ENCODE results near the gene PON2.
"Not testable (repeated sequence)": the region's sequence is repeated elsewhere in the genome, so short reads cannot be mapped to it uniquely, and the experiment has no call there.

Gene PON2

DNA sequence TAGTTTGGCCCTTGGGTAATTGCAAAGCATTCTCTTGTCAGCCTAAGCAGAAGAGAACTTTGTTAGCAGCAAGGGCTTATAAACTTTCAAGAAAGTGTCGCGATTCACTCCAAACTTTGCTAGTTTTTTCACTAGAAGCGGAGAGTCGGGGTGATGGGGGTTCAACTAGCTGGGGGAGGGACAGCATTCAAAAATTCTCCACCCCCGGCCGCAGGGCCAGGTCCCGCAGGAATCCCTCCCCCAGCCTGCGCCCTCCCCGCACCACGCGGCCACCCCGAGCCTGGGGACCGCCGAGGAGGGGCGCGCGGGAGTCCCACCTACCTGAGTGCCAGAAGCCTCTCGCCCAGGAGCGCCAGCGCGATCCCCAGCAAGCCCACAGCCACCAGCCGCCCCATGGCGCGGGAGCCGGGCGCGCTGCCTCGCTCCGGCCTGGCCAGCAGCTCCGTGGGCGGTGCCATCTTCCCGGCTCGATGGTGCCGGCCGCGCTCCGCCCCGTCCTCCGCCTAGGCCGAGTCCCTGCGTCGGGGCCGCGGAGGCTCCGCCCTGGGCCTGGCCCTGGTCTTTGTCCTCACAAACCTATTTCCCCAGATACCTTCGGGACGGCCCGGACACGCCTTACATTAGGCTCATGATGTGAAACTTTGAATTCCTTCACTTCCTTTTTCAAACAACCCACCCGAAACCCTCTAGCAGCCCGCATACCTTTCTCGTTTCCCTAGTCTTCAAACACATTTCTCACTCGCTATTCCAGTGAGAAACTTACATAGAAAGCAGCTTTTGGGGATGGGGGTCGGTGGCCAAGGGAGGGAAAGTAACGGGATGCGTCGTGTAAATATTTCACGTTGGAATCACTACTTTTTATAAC is at the start of gene PON2:
Gene PON2, minus strand, starts transcription at position 472 of the 865 bp plus-strand sequence. Its CDS starts 77 bp downstream, at position 395.
- peak; percentile 93 for DNase-seq (ENCODE audit: low spot score)

DNA sequence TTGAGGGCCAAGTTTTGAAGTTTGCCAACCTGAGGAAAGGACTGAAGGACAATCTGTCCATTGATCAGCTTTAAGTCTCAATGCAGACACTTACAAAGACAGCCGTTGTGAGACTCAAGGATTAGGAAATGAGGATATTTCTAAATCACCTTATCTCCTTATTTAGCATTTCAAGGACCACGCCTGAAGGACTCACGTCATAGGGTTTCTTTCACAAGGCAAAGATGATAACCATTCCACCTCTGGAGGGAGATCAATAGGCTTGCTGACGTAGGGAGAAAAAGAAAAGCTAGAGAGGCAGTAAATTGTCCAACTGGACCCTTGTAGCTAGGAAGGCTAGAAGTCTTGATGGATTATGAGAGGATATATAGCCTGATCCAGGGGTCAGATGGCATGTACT is 47.6 kb upstream of the PON2 start:
- no peak for DNase-seq (ENCODE audit: low spot score)

DNA sequence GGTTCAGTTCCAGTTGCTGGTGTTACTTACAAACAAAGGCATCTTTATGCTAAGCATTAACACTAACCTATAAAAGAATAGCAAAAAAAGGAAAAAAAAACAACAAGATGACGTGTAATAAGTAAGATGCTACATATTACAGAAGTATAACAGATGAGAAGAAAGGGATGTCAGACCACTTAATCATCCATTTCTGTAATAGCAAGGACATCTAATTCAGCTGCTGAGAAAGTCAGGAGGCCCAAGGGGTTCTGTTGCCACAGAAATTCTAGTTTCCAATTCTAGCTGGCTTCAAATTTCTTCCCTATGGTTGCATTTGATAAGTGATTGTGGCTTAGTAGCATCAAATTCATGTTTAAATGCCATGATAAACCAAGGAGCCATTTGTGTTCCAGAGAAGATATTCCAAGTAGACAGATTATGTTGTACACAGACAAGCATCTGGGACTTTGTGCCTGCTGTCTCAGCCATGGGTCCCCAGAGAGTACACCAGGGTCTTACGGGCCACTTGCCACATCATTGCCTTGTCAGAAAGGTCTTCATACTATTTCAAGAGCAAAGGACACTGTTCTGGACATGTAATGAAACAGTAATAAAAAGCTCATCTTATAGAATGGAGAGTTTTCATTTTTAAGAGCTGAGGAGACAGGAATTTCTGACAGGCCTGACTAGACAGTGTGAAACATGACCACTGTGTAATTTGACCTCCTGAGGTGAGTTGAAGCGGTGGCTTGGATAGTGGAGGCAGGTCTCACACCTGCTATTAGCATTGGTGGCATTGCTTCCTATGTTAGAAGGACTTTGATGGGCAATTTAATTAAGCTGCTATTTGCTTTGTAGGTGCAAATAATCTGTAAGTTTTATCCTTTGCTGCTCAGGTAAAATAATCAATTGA is 46.7 kb upstream of the PON2 start:
- no peak for DNase-seq (ENCODE audit: low spot score)

DNA sequence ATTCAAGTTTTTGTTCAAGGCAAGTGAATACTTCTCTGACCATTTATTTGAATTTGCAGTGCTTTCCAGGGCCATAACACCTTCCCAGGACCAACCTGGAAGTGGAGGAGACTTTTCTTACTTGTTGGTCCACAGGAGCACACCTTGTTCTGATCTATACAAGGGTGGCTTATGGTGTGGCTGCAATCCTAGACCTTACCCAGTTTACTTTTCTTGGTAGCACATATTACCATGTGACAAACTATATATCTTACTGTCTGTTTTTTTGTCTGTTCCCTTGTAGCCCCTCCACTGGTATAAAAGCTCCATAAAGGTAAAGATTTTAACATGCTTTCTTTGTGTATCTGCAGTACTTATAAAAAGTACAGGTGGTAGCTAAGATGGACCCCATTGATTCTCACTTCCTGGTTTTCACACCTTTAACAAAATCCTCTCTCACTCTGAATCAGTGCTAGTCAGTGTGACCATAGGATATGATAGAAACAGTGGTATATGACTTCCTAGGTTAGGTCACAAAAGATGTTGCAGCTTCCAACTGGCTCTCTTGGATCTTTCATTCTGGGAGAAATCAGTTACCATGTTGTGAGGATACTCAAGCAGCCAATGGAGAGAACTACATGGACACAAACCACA is 45.3 kb upstream of the PON2 start:
- no peak for DNase-seq (ENCODE audit: low spot score)

DNA sequence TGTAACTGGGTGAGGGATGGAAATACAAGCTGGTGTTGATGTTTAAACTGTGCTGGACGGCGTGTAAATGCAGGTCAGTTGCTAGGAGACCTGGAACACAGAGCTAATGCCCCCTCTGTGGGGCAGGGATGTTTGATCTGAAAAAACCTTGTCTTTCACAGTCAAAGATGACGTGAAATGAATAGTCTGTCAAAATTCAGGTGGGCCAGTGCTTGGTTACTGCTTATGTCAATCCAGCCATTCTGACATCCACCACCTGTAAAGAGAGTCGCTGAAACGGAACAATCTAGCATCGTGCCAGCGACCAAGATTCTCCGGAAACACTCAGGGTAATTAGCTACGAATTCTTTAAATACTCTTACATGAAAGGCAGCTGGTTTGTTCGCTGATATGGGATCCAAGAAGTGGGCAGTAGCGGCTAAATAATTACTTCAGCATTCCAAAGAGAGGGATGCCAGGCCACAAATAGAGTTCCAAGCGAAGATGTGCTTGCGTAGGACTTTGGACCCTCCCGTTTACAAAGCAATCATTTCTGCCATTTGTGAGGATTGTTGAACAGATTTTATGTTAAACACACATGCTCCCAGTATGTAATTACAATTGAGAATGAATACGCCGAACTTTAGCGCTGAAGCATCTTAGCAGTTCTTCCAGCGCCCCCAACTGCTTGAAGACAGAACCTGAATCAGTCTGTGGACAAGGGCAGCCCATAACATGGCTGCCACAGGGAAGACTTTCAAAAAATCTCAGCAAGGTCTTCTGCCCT is 43.6 kb upstream of the PON2 start:
- peak; percentile 56 for DNase-seq (ENCODE audit: low spot score)

DNA sequence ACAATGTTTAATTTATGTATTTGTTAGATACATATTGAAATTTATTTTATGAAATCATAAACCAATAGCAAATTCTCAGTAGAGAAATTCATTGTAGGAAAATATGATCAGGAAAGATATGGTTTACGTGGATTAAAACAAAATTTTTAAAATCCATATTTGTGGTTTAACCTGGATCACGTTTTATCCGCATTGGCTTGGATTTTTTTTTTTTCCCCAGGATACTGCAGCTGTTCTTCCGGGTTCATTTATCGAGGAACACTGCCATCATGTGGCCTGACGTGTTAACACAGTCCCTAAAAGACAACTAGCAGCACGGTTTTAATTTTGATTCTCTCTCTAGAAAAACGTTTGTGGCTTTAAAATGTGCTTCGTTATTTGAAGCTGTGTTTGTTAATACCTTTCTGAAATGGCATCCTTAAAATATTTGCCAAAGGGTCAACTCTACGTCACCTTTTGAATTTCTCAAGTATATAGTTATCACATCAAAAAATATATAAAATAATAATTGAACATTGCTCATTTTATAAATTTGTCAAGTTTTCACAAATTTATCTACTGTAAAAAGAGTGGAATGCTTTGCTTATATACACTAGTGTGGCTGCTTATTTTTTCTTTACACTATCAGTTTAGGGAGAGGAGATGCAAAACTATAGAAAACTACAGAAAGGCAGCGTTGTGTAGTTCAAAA is 42.2 kb upstream of the PON2 start:
- peak; percentile 78 for DNase-seq (ENCODE audit: low spot score)

DNA sequence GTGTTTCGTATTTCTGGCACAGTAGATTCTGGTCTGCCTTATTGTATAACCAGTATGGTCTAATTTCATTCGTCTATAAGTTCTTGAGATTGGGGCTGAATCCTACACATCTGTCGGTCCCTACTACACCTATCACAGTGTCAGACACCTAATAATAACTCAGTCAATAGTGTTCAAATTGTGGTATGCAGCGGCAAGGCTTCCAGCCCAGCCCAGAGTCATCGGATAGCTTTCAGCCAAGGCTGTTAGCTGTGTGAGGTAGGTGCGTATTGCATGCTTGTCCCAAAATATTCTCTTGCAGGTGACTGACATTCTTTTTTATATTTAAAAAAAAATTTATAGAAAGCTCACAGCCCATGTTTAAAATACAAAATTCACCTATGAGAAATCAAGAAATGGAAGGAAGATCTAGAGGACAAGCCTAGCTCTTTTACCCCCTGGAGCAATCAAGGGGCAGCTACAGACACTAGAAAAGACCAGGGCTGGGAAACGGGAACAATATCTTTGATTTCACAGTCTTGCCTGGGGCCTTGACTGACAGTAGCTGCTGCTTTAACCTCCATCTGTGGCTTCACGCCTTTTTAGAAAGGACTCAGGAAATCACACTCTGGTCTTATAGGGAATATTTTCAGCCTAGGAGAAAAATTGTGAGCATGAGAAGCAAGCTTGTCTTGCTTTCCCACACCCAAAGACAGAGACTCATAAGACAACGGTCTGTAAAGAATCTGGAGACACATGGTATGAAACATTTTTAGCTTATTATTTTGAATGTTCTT is 41.4 kb upstream of the PON2 start:
- no peak for DNase-seq (ENCODE audit: low spot score)

DNA sequence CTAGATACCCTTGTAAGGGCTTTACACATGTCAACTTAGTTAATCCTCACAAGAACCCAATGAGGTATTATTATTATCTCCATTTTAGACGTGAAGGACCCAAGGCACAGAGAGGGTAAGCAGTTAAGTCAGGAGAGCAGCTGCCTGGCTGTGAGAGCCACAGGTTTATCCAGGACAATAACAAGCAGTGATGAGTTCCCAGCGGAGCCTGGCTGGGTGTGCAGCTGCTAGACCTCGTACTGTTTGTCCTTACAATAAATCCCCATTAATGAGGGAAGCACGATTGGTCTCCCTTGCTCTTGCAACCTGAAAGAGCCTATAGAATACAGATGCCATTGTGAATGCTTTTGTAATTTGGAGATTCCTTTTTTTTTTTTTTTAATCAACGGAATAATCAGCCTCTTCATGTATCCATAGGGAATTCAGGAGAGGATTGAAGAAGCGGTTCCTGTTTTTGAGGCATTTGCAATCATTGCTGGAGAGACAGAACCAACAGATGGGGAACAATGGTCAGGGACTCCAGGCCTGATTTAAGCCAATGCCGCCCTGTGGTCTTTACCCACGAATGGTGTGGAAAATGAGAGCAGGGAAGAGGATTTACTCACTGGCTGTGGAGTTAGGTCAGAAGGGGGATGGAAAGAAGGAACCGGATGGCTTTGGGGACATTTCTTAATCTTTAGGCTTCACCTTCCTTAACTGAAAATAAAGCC is 38.6 kb upstream of the PON2 start:
- DNase-seq (ENCODE audit: low spot score): no peak

DNA sequence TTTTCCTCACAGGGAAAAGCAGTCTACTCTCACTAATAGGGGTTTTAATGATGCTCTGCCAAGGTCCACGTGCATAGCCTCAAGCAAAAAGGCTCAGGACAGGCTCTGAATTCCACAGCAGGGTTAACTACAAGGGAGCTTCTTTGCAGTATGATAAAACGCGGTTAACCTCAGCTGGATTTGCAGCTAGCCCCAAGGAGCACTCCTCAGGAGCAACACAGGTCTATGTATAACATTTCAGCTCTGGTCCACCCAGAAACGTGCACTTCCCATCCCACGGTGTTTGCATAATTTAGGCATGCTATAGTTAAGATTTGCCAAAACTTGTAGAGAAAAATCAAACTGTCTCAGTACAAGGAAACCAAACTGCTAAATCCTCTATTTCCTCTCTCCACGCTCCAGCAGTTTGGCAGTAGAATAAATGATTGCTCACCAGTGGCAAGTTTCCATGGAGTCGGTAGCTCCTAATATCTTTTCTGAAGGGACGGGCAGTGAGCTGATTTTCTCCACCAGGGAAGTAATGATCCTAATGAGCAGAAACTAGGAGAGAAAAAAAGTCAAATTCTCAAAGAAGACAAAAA is 37.8 kb upstream of the PON2 start:
- DNase-seq (ENCODE audit: low spot score): peak; percentile 84

DNA sequence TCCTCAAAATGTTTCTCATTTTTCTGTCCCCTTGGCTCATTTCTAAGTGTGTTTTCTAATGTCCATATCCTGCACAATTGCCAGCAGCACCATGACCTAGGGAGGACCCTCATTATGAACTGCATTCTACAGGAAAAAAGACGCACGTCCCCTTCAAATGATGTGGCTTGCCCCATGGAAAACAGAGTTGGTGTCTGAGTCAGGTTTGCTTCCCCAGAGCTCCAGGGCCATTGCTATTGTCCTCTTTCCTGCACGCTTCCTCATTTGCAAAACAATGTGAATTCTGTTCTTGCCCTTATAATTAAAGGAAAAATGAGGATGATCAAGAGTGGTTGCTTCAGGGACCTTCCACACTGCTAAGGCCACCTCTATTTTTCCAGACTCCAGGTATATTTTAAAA is 36.2 kb upstream of the PON2 start:
- no peak for DNase-seq (ENCODE audit: low spot score)

DNA sequence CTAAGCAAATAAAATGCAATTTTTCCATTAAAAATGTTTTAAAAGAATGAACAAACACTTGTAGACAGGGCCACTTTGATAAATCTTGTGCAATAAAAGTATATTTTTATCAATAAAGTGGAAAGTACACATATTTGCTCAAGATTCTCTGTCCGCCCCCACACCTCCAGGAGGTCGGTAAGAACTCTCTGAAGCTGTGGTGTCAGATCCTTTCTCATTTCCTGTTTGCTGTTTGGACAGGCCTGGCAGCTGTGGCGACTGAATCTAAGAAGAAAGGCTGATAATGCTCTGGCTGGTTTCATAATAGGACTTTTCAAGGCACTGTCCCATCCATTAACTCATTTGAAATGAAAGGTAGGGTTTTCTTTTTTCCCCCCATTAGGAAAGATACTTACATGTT is 35.6 kb upstream of the PON2 start:
- peak; percentile 65 for DNase-seq (ENCODE audit: low spot score)

DNA sequence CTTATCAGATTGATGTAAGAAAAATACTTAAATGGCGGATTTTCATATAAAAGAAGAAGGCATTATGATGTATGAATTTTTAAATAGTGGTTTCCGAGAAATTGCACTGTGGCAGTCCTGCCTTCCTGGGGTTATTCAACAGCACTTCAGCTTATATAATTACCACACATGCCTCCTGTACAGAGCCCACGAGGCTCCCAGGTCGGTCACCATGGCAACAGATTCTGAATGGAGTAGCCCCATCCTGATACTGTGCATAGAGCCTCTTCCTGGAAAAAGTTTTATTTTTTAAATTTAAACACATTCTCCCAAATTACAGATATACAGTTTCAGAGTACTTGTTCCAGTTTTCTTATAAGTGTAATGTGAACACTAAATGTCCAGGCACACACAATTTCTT is 35.0 kb upstream of the PON2 start:
- peak; percentile 19 for DNase-seq (ENCODE audit: low spot score)

DNA sequence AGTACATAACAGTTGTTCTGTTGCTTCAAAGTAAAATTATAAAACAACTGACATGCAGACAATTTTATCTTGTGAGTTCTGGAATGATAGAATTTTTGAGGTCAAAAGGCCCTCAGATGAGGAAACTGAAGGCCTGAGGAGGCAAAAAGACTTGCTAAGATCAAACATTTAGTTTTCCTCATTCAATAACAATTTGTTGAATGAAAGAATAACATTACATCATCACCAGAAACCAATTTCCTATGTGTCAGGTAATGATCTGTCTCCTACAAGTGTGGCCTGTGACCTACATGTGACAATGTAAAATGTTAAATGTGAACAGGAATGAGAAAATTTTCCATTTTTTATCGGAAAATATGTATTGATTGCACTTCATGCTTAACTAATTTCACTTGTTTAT is 34.4 kb upstream of the PON2 start:
- peak; percentile 74 for DNase-seq (ENCODE audit: low spot score)

DNA sequence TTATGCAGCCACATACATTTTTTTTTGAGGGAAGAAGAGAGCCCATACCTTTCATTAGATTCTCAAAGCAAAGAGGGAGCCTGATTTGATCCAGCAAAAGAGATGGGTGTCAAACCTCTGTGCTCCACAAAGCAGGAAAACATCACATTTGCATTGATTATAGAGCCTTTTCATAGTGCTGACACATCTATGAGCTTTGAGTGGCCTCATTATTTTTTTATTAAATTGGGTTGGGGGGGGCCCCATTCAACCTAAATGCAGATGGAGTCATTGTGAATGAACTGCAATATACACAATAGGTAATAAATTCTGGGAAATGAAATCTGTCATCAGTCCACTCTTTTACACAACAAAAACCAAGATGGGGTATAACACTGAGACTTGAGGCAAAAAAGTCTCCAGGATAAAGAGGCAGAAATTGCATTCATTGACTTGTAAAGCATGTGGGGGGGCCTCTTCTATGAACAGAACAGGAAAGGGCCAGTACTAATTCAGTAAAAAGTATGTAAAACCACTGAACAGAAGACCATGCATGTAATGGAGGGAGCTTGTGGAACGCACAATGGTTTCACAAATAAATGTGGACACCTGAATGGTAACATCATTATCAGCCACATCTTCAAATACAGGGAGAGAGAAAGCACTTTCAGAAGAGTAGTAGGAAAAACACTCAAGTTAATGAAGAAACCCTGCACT is 33.2 kb upstream of the PON2 start:
- no peak for DNase-seq (ENCODE audit: low spot score)

DNA sequence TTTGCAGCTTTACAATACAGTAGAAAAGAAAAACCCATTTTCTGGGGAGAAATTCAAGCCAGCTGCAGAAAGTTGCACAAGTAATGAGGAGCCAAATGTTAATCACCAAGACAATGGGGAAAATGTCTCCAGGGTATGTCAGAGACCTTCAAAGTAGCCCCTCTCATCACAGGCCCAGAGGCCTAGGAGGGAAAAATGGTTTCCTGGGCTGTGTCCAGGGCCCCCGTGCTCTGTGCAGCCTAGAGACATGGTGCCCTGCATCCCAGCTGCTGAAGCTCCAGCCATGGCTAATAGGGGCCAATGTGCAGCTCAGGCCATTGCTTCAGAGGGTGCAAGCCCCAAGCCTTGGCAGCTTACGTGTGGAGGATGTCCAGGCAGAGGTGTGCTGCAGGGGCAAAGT is 25.8 kb upstream of the PON2 start:
- DNase-seq (ENCODE audit: low spot score): not testable (repeated sequence)

DNA sequence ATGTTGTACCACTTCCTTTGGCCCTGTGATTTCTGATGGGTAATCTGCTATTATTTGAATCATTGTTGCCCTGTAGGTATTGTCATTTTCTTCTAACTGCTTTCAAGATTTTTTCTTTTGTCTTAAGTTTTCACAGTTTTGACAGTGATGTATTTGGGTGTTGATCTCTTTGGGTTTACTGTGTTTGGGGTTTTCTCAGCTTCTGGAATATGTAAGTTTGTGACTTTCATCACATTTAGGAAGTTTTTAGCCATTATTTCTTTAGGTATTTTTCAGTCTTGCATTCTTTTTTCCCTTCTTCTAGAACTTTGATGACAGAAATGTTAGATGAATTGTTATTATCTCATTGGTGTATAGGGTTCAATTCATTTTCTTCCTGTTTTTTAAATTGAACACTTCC is 23.1 kb upstream of the PON2 start:
- no peak for DNase-seq (ENCODE audit: low spot score)

DNA sequence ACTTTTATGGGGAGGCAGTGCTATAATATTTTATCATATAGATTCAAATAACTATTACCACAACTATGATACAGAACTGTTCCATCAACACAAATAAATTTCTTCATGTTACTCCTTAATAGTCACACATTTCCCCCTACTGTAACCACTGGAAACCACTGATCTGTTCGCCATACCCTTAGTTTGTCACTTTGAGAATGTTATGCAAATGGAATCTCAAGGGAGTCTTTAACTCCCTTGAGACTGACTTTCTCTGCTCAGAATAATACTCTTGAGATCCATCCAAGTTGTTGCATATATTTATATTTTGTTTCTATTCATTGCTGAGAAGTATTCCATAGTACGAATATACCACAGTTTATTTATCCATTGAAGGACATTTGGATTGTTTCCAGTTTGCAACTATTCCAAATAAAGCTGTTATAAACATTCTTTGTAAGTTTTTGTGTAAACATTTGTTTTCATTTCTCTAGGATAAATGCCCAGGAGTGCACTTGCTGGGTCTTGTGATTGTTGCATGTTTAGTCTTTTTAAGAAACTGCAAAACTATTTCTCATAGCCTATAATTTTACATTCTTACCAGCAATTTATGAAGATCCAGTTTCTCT is 19.7 kb upstream of the PON2 start:
- no peak for DNase-seq (ENCODE audit: low spot score)

DNA sequence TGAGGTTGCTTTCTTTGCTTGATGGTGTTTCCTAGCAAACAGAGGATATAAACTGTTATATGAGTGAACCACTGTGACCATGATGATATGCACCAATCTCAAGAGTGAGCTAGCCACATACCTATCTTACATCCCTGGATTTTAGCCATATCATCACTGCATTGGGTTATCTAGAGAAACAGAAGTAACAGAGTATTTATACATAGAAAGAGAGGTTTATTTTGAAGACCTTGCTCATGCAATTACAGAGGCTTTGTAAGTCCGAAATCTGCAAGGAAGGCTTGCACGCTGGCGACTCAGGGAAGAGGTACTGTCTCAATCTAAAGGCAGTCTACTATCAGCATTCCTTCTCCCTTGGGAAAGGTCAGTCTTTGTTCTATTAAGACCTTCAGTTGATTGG is 11.8 kb upstream of the PON2 start:
- DNase-seq (ENCODE audit: low spot score): no peak
